Astrocyte of the cerebellum (primary cell): Measurements from ENCODE around the gene SMG6.

Source experiments
- DNase-seq: peaks from one replicate; pipeline ENCODE4 v3.0.0-alpha.2; 2011; ENCODE audit warnings: low read depth
- H3K4me3 ChIP-seq: 2 replicates; pipeline ENCODE4 v1.5.1; 2011; ENCODE audit warnings: mild to moderate bottlenecking, low read depth, low read length, moderate library complexity
- CTCF ChIP-seq: IDR thresholded peaks from 2 replicates; pipeline ENCODE4 v1.5.1; 2012; ENCODE audit warnings: low read length, low read depth, moderate library complexity, mild to moderate bottlenecking; ENCODE audit errors: missing control alignments
- in situ Hi-C: cut with HindIII; loops from 2 replicates; pipeline ENCODE4 v1.10.0; 2017; ENCODE audit warnings: low sequenced_read_pairs

The SMG6 gene

GRCh38 chr17:2253362-2253761, 50.2 kb downstream of the SMG6 start:
- no peak for TF ChIP-seq CTCF
- H3K4me3 ChIP-seq: no peak overlapping the region
- DNase-seq: no peak
- in situ Hi-C loops: loop anchor here (25.0 kb wide), 1 partner anchor 166 kb away; no protein-coding TSS in a partner anchor

GRCh38 chr17:2251098-2251497, 52.5 kb downstream of the SMG6 start:
- no peak for DNase-seq
- H3K4me3 ChIP-seq: no peak overlapping the region
- in situ Hi-C loops: loop anchor here (25.0 kb wide), 1 partner anchor 164 kb away; no protein-coding TSS in a partner anchor
- no peak for TF ChIP-seq CTCF

GRCh38 chr17:2250140-2251095, 53.2 kb downstream of the SMG6 start:
- no peak for DNase-seq
- in situ Hi-C loops: loop anchor here (25.0 kb wide), 1 partner anchor 163 kb away; no protein-coding TSS in a partner anchor
- no peak overlapping the region for H3K4me3 ChIP-seq
- TF ChIP-seq CTCF: no peak

GRCh38 chr17:2247005-2247404, 56.6 kb downstream of the SMG6 start:
- in situ Hi-C loops: no loop called here
- no peak for TF ChIP-seq CTCF

GRCh38 chr17:2244545-2245525, 58.8 kb downstream of the SMG6 start:
- H3K4me3 ChIP-seq: peak overlapping the region; percentile 2
- TF ChIP-seq CTCF: peak; percentile 99
- DNase-seq: peak; percentile 74
- in situ Hi-C loops: no loop called here

More at GRCh38 chr17:2247005-2247404, 56.6 kb downstream of the SMG6 start:
- no peak for DNase-seq
- H3K4me3 ChIP-seq: no peak overlapping the region

- H3K4me3 ChIP-seq: peak overlapping the region; percentile 2
- TF ChIP-seq CTCF: no peak
- in situ Hi-C loops: no loop called here
- no peak for DNase-seq
Measured at GRCh38 chr17:2243953-2244352, 59.6 kb downstream of the SMG6 start.
